DMS 273 (cell line): ENCODE results near the gene TNPO2.
A peak's percentile ranks its signal among the peaks of the same experiment; 100 is the strongest.
"Not testable (repeated sequence)": the region's sequence is repeated elsewhere in the genome, so short reads cannot be mapped to it uniquely, and the experiment has no call there.

Source experiments
- DNase-seq: peaks from one replicate; lab custom pipeline; 2025; ENCODE audit not compliant: unreplicated experiment; lab: John Stamatoyannopoulos, UW

TNPO2 gene

GRCh38 chr19:12737835-12738351 lies 14.2 kb upstream of the TNPO2 start:
- DNase-seq = no peak

GRCh38 chr19:12736995-12737834 lies 13.5 kb upstream of the TNPO2 start, which contains the start of gene GET3:
GET3 (plus strand) TSS chr19:12737497; CDS start chr19:12737506, 9 bp downstream.
- DNase-seq = peak; percentile 100

- DNase-seq = peak; percentile 86
Observed at GRCh38 chr19:12733369-12734214, 9.9 kb upstream of the TNPO2 start.

GRCh38 chr19:12731337-12731736 lies 7.6 kb upstream of the TNPO2 start:
- no peak for DNase-seq

GRCh38 chr19:12730064-12730463 lies 6.3 kb upstream of the TNPO2 start:
- no peak for DNase-seq

GRCh38 chr19:12727745-12728433 lies 4.2 kb upstream of the TNPO2 start:
- DNase-seq = no peak

GRCh38 chr19:12726988-12727316 lies 3.2 kb upstream of the TNPO2 start:
- no peak for DNase-seq

GRCh38 chr19:12725612-12726011 lies 1.9 kb upstream of the TNPO2 start:
- not testable (repeated sequence) for DNase-seq

- peak; percentile 68 for DNase-seq
Observed at GRCh38 chr19:12723381-12723640, 421 bp downstream of the TNPO2 start.

GRCh38 chr19:12722566-12723380 lies 959 bp downstream of the TNPO2 start:
- DNase-seq = peak; percentile 100

- peak; percentile 77 for DNase-seq
Observed at GRCh38 chr19:12721656-12722565, 1.8 kb downstream of the TNPO2 start.

GRCh38 chr19:12720851-12721655 lies 2.7 kb downstream of the TNPO2 start:
- peak; percentile 46 for DNase-seq

GRCh38 chr19:12720296-12720695 lies 3.4 kb downstream of the TNPO2 start:
- DNase-seq = no peak

GRCh38 chr19:12715929-12716328 lies 7.8 kb downstream of the TNPO2 start:
- DNase-seq = no peak

- no peak for DNase-seq
Observed at GRCh38 chr19:12715102-12715501, 8.6 kb downstream of the TNPO2 start.

GRCh38 chr19:12713304-12713703 lies 10.4 kb downstream of the TNPO2 start:
- DNase-seq = not testable (repeated sequence)

GRCh38 chr19:12712077-12712476 lies 11.7 kb downstream of the TNPO2 start:
- not testable (repeated sequence) for DNase-seq

GRCh38 chr19:12711187-12711586 lies 12.5 kb downstream of the TNPO2 start:
- DNase-seq = no peak

- no peak for DNase-seq
Observed at GRCh38 chr19:12708641-12709040, 15.1 kb downstream of the TNPO2 start.
